ENCODE results near the gene SH2B3.

DNA sequence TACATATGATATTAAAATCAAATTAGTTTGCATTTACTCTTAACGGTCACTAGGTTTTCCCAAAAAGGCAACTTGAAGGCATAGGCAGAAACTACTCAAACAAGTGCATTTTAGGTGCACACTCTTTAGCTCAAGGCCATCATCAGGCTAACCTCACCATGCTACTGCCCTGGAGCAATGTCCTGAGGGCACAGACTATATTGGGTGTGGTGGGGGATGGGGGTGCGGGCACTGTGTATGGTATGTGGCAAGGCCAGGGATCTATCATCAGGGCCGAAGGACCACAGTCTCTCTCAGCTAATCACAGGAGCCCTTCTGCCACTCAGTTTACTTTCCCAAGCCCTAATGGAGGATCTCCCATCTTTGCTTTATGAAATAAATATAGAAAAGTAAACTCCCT lies 51.9 kb downstream of the SH2B3 start:
- TF ChIP-seq EZH2 (IDR thresholded peaks at IDR 0.05; ENCODE audit: insufficient read depth, poor library complexity, severe bottlenecking) (no peak), EZH2phosphoT487 (IDR thresholded peaks at IDR 0.05; ENCODE audit: insufficient read depth, low read depth) (no peak)

All from GM23248 (cell line).